Measurements from ENCODE around the gene RER1.

Gene RER1

GRCh38 chr1:2372551-2373490 lies 18.8 kb upstream of the RER1 start:
- DNase-seq (ENCODE audit: low read depth): no peak
- no peak for TF ChIP-seq CTCF (conservative IDR thresholded peaks at IDR 0.05; ENCODE audit: control insufficient read depth, insufficient read depth, low read depth, low read length)
- H3K4me3 ChIP-seq (ENCODE audit: control insufficient read depth, low read depth, low read length): no peak overlapping the region

GRCh38 chr1:2373551-2374251 lies 17.9 kb upstream of the RER1 start:
- TF ChIP-seq CTCF (conservative IDR thresholded peaks at IDR 0.05; ENCODE audit: control insufficient read depth, insufficient read depth, low read depth, low read length): no peak
- no peak for DNase-seq (ENCODE audit: low read depth)
- H3K4me3 ChIP-seq (ENCODE audit: control insufficient read depth, low read depth, low read length): no peak overlapping the region

- no peak for TF ChIP-seq CTCF (conservative IDR thresholded peaks at IDR 0.05; ENCODE audit: control insufficient read depth, insufficient read depth, low read depth, low read length)
- no peak for DNase-seq (ENCODE audit: low read depth)
- H3K4me3 ChIP-seq (ENCODE audit: control insufficient read depth, low read depth, low read length): no peak overlapping the region
These were observed 17.1 kb upstream of the RER1 start for GRCh38 chr1:2374252-2375155.

- DNase-seq (ENCODE audit: low read depth): no peak
- no peak for TF ChIP-seq CTCF (conservative IDR thresholded peaks at IDR 0.05; ENCODE audit: control insufficient read depth, insufficient read depth, low read depth, low read length)
These were observed 16.3 kb upstream of the RER1 start for GRCh38 chr1:2375246-2375922.

GRCh38 chr1:2375923-2376260 lies 15.7 kb upstream of the RER1 start:
- no peak for TF ChIP-seq CTCF (conservative IDR thresholded peaks at IDR 0.05; ENCODE audit: control insufficient read depth, insufficient read depth, low read depth, low read length)

More at GRCh38 chr1:2375246-2375922, 16.3 kb upstream of the RER1 start:
- H3K4me3 ChIP-seq (ENCODE audit: control insufficient read depth, low read depth, low read length): no peak overlapping the region

GRCh38 chr1:2376261-2376741 lies 15.3 kb upstream of the RER1 start:
- no peak for TF ChIP-seq CTCF (conservative IDR thresholded peaks at IDR 0.05; ENCODE audit: control insufficient read depth, insufficient read depth, low read depth, low read length)
- DNase-seq (ENCODE audit: low read depth): no peak
- no peak overlapping the region for H3K4me3 ChIP-seq (ENCODE audit: control insufficient read depth, low read depth, low read length)

More at GRCh38 chr1:2375923-2376260, 15.7 kb upstream of the RER1 start:
- no peak overlapping the region for H3K4me3 ChIP-seq (ENCODE audit: control insufficient read depth, low read depth, low read length)
- DNase-seq (ENCODE audit: low read depth): no peak

Data from fibroblast of mammary gland (primary cell).